Esophagus muscularis mucosa (tissue), 4 donors: ENCODE results near the gene ANTXR1. TPM values are rescaled to one million over a fixed set of nuclear protein-coding genes. Genes with fewer than 3 reads are reported as not detected.

ENCODE experiments used
- DNase-seq: peaks from one replicate; pipeline ENCODE4 v3.0.0-alpha.2; 2017; ENCODE audit errors: extremely low spot score
- H3K27ac ChIP-seq, 4 donors: fragments of 200-600 bp; sonication (generic); replicated peaks in 1 of 4; 1 replicate in 3 of 4; 2 replicates in 1 of 4; pipeline ENCODE4 v1.5.1; 2016 to 2019; ENCODE audit warnings: mild to moderate bottlenecking in 1 of 4
- H3K27me3 ChIP-seq, 4 donors: fragments of 200-600 bp; sonication (generic); one replicate each; pipeline versions ENCODE4 v1.5.1 to v1.6.0; 2016 to 2019
- H3K36me3 ChIP-seq, 4 donors: fragments of 200-600 bp; sonication (generic); one replicate each; pipeline ENCODE4 v1.5.1; 2016 to 2019
- H3K4me1 ChIP-seq, 4 donors: fragments of 200-600 bp; sonication (generic); one replicate each; pipeline ENCODE4 v1.5.1; 2016 to 2019
- H3K4me3 ChIP-seq, 4 donors: fragments of 200-600 bp; sonication (generic); 1 replicate in 2 of 4; 2 replicates in 2 of 4; pipeline ENCODE4 v1.5.1; 2016 to 2019; ENCODE audit warnings: mild to moderate bottlenecking in 4 of 4, moderate library complexity in 1 of 4
- H3K9me3 ChIP-seq, 4 donors: fragments of 200-600 bp; sonication (generic); 1 replicate in 3 of 4; 2 replicates in 1 of 4; pipeline ENCODE4 v1.5.1; 2016 to 2019
- EP300 ChIP-seq: sonication (generic); formaldehyde crosslinking; IDR thresholded peaks from one replicate; pipeline ENCODE4 v1.6.1; 2017; ENCODE audit warnings: antibody characterized with exemption
- POLR2A ChIP-seq: fragments of 450-650 bp; IDR thresholded peaks from one replicate; pipeline ENCODE4 v1.6.1; 2017; ENCODE audit warnings: antibody characterized with exemption, moderate library complexity, mild to moderate bottlenecking, low read depth
- POLR2AphosphoS5 ChIP-seq, 2 donors: sonication (generic); formaldehyde crosslinking; IDR thresholded peaks; one replicate each; pipeline ENCODE4 v1.6.1; 2017; ENCODE audit warnings: antibody characterized with exemption in 2 of 2
- WGBS: methylation state at CpG from one replicate; pipeline ENCODE4 v1.1.5; 2018; 5-methylcytosine and 5-hydroxymethylcytosine counted together
- intact Hi-C: fragments of 100-400 bp; cut with DNase I; formaldehyde crosslinking; loops from one replicate; pipeline ENCODE4 v1.15.1; 2023
- total RNA-seq, 4 donors: library from RNA; depleted of rRNA; stranded (reverse); fragments of >200 nt; gene quantifications; one replicate each; pipeline versions ENCODE4 v1.1.0 to v1.2.1, GENCODE V29; 2016
- TF ChIP-seq, protein P1 (sequence below), 3 experiments: fragments of 200-600 bp in 2 of 3; fragments of 450-650 bp in 1 of 3; sonication (generic) in 2 of 3; IDR thresholded peaks; one replicate each; pipeline ENCODE4 v1.5.1; 2017 to 2019; ENCODE audit warnings: antibody characterized with exemption in 3 of 3, mild to moderate bottlenecking in 2 of 3, moderate library complexity in 1 of 3

Gene ANTXR1
- total RNA-seq, 4 donors from 2014 or later, result 74.6 to 115 (median 92.1) TPM

DNA sequence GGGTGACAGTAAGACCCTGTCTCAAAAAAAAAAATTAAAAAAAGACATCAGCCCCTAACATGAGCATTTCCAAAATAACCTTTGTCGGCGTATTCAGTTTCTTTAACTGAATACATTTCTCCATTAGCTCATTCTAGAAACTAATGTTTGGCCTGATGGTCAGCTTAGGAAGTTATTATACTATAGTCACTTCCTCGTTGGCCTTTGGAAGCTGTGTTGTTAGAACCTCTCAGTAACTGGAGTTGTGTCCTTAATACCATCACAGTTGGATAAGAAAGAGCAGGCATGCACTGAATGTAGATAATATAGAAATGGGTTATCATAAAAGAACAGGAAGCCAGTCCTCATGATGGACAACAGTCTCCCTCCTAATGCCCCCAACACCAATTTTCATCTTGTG, 112.8 kb downstream of the ANTXR1 start:
- intact Hi-C loops, result no loop called here
- H3K27ac ChIP-seq, result no peak overlapping the region
- no peaks in the 10 kb centered on the region for H3K27me3 ChIP-seq
- TF ChIP-seq POLR2A (no peak), POLR2AphosphoS5 (IDR thresholded peaks at IDR 0.05) (no peak), EP300 (no peak)
- TF ChIP-seq, protein P1, sequence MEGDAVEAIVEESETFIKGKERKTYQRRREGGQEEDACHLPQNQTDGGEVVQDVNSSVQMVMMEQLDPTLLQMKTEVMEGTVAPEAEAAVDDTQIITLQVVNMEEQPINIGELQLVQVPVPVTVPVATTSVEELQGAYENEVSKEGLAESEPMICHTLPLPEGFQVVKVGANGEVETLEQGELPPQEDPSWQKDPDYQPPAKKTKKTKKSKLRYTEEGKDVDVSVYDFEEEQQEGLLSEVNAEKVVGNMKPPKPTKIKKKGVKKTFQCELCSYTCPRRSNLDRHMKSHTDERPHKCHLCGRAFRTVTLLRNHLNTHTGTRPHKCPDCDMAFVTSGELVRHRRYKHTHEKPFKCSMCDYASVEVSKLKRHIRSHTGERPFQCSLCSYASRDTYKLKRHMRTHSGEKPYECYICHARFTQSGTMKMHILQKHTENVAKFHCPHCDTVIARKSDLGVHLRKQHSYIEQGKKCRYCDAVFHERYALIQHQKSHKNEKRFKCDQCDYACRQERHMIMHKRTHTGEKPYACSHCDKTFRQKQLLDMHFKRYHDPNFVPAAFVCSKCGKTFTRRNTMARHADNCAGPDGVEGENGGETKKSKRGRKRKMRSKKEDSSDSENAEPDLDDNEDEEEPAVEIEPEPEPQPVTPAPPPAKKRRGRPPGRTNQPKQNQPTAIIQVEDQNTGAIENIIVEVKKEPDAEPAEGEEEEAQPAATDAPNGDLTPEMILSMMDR (IDR thresholded peaks at IDR 0.05), result no peak
- H3K36me3 ChIP-seq, result peaks cover 0 to 58% (median 10%) of the 10 kb centered on the region in 4 donors
- H3K9me3 ChIP-seq, result no peaks in the 10 kb centered on the region
- peaks cover 1 to 7% (median 4%) of the 10 kb centered on the region in 4 donors for H3K4me1 ChIP-seq
- WGBS, result 91% methylated on average over 3 of the region's 3 CpGs
- DNase-seq, result no peak
- no peak overlapping the region for H3K4me3 ChIP-seq

DNA sequence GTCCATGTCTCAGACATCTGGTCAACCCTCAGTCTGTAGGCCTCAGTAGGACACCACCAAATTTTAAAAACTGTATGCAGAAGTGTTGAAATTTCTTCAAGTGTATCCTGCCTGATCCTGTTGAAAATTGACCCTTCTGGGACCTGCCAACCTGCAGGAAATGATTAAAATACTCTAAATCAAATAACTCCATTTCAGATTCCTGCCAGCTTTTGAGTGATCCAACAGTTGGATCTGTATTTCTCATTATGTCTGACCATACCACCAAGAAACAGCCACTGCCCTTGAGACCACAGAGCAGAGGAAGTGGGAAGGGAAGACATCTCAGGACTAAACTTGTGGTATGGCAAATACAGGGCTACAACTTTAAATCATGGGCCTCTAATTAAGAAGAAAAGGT, 113.4 kb downstream of the ANTXR1 start:
- Histone ChIP-seq H3K4me3 (no peak overlapping the region), H3K9me3 (no peaks in the 10 kb centered on the region), H3K36me3 (peaks cover 0 to 61% (median 10%) of the 10 kb centered on the region in 4 donors), H3K27ac (no peak overlapping the region), H3K4me1 (peaks cover 0 to 6% (median 4%) of the 10 kb centered on the region in 4 donors), H3K27me3 (no peaks in the 10 kb centered on the region)
- TF ChIP-seq POLR2AphosphoS5 (IDR thresholded peaks at IDR 0.05) (no peak), POLR2A (no peak), EP300 (no peak)
- TF ChIP-seq, protein P1 (IDR thresholded peaks at IDR 0.05), result no peak
- intact Hi-C loops, result no loop called here
- DNase-seq, result no peak

DNA sequence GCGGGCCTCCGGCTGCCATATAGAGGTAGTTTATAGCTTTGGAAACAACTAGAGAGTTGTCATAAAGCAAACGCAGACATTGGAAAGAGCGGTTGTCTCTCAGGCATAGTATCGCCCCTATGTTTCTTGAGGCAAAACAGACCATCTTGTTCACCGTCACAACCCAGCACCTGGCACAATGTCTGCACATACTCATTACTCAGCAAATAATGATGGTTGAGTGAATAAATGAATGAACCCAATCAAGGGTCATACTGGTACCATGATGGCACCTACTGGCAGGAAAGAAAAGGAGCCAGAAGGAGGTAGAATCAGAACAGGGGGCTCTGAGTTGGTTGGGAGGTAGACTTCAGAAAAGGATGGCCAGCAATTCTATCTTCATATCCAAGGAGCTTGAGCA, 118.5 kb downstream of the ANTXR1 start:
- H3K27me3 ChIP-seq, result no peaks in the 10 kb centered on the region
- H3K27ac ChIP-seq, result no peak overlapping the region
- no peak for DNase-seq
- peaks cover 0 to 19% (median 17%) of the 10 kb centered on the region in 4 donors for H3K4me1 ChIP-seq
- intact Hi-C loops, result no loop called here
- peaks cover 0 to 32% (median 1%) of the 10 kb centered on the region in 4 donors for H3K36me3 ChIP-seq
- no peak overlapping the region for H3K4me3 ChIP-seq
- no peaks in the 10 kb centered on the region for H3K9me3 ChIP-seq
- WGBS, result 93% methylated on average over 6 of the region's 6 CpGs
- TF ChIP-seq EP300 (no peak), POLR2AphosphoS5 (IDR thresholded peaks at IDR 0.05) (no peak), POLR2A (no peak)
- TF ChIP-seq, protein P1 (IDR thresholded peaks at IDR 0.05), result no peak

DNA sequence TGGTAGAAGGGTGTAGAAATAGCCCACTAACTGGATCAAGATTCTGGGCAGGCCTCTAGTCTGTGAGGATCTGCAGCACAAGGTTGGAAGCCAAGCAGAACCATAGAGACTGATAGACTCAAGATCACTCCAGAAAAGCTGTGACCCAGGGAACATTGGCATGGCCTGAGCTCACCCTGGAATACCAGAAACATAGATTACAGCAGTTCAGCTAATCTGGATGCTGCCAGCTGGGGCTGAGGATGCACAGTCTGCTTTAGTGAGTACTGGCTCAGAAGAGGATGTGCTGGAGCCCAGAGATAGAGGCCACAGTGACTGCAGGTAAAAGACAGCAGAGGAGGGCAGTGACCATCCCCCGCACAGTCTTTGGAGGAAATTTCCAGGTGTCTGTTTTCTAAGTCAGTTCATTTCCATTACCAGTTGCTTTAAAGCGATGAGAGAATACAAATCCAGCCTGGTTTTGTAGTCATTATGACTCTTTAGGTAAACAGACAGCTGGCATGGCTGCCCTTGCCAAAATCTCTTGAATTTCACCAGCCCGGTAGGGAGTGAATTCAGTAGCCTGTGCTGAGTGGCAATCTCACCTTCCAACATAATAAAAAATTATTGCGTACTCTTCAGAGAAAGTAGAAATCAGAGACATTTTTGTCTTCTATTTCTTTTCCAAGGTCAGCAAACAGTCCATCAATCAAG, 119.2 kb downstream of the ANTXR1 start:
- DNase-seq, result no peak
- WGBS, result 85% methylated on average over 4 of the region's 4 CpGs
- Histone ChIP-seq H3K27ac (no peak overlapping the region), H3K4me3 (no peak overlapping the region), H3K4me1 (peaks cover 0 to 19% (median 16%) of the 10 kb centered on the region in 4 donors), H3K36me3 (peaks cover 0 to 29% (median 0%) of the 10 kb centered on the region in 4 donors), H3K9me3 (no peaks in the 10 kb centered on the region), H3K27me3 (no peaks in the 10 kb centered on the region)
- intact Hi-C loops, result no loop called here
- TF ChIP-seq POLR2A (no peak), POLR2AphosphoS5 (IDR thresholded peaks at IDR 0.05) (no peak), EP300 (no peak)
- TF ChIP-seq, protein P1 (IDR thresholded peaks at IDR 0.05), result no peak
